Fibroblast of the aortic adventitia (primary cell): ENCODE data around the gene PDXP. TPM values are rescaled to one million over a fixed set of nuclear protein-coding genes. Genes with fewer than 3 reads are reported as not detected.

Experiments used
- DNase-seq: peaks from one replicate; pipeline ENCODE4 v3.0.0-alpha.2; 2010; ENCODE audit warnings: low read depth
- H3K4me3 ChIP-seq: 2 replicates; pipeline ENCODE4 v1.5.1; 2011; ENCODE audit warnings: low read depth, mild to moderate bottlenecking, control low read depth, low read length, moderate library complexity
- CTCF ChIP-seq: IDR thresholded peaks from 2 replicates; pipeline ENCODE4 v1.5.1; 2011; ENCODE audit warnings: mild to moderate bottlenecking, low read length, control low read depth, inconsistent platforms; ENCODE audit not compliant: insufficient read depth
- total RNA-seq: library from RNA; depleted of rRNA; stranded (reverse); fragments of >200 nt; gene quantifications from 2 replicates; pipeline ENCODE4 v1.2.3, GENCODE V29; 2012; ENCODE audit warnings: low replicate concordance

The PDXP gene
- total RNA-seq, 1 donor = 7.4 TPM

GRCh38 chr22:37617431-37617830 lies 41.1 kb upstream of the PDXP start:
- no peak for TF ChIP-seq CTCF
- DNase-seq = no peak
- no peak overlapping the region for H3K4me3 ChIP-seq

GRCh38 chr22:37618072-37618656 lies 40.4 kb upstream of the PDXP start:
- TF ChIP-seq CTCF = no peak
- H3K4me3 ChIP-seq = no peak overlapping the region
- no peak for DNase-seq

GRCh38 chr22:37618674-37619073 lies 39.8 kb upstream of the PDXP start:
- TF ChIP-seq CTCF = no peak
- no peak overlapping the region for H3K4me3 ChIP-seq
- no peak for DNase-seq

- TF ChIP-seq CTCF = no peak
Measured at GRCh38 chr22:37619991-37620390, 38.5 kb upstream of the PDXP start.

GRCh38 chr22:37621352-37621860 lies 37.1 kb upstream of the PDXP start:
- no peak overlapping the region for H3K4me3 ChIP-seq
- TF ChIP-seq CTCF = no peak
- no peak for DNase-seq

More at GRCh38 chr22:37619991-37620390, 38.5 kb upstream of the PDXP start:
- H3K4me3 ChIP-seq = no peak overlapping the region
- no peak for DNase-seq

GRCh38 chr22:37623075-37624016 lies 35.2 kb upstream of the PDXP start:
- no peak overlapping the region for H3K4me3 ChIP-seq
- peak; percentile 78 for TF ChIP-seq CTCF
- DNase-seq = peak; percentile 57
